Suppressor macrophage treated with lipopolysaccharide for 4 hours (primary cell): ENCODE results near the gene EML4.
A peak's percentile ranks its signal among the peaks of the same experiment; 100 is the strongest.
"Not testable (repeated sequence)": the region's sequence is repeated elsewhere in the genome, so short reads cannot be mapped to it uniquely, and the experiment has no call there.

Experiments used
- DNase-seq: peaks from one replicate; pipeline ENCODE4 v3.0.0-alpha.2; 2020

The EML4 gene

GRCh38 chr2:42312106-42312505, 143.0 kb downstream of the EML4 start:
- DNase-seq, result no peak

DNA sequence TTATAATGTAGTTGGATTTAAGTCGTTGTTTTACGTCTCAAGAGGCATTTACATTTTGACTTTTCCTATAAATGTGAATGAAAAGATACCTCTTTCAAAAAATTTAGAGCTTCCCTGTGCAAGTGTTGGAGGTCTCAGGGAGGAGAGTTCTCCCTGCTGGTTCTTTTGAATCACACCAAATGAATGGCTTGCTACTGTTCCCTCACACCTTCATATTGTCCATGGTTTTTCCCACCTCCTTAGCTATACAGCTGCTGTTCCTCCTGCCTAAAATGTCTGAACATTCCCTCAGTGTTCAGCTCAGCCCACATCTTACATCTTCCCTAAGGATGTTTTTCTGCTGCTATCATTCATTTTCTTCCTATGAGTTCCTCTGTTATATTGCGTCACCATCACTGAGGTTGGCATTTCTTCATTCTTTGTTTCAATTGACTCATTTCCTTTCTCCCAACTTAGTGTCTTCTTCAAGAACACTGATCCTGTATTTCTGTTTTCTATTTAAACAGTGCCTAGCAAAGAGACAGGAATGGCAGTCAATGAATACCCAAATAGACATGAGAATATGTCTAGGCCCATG, 145.8 kb downstream of the EML4 start:
- peak; percentile 65 for DNase-seq

- DNase-seq, result no peak
Observed at GRCh38 chr2:42315844-42316470, 146.8 kb downstream of the EML4 start.

- no peak for DNase-seq
Observed at GRCh38 chr2:42316910-42317309, 147.8 kb downstream of the EML4 start.

DNA sequence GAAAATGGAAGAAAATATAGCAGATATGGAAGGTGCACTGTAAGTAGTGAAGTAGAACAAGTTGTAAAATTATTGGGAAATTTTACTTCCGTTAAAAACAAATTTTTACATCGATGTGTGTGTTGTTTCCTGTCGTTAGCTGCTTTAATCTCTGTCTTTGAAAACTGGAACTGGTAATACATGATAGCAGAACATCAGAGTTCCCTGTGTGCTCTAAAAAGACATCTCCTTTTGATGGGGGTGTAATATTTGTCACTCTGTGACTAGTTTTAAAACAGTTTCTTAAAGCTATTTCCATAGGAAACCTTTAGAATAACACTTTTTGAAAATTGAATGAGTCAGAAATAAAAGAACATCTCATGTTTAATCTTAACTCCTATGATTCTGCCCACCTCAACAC, 148.3 kb downstream of the EML4 start:
- DNase-seq, result no peak

DNA sequence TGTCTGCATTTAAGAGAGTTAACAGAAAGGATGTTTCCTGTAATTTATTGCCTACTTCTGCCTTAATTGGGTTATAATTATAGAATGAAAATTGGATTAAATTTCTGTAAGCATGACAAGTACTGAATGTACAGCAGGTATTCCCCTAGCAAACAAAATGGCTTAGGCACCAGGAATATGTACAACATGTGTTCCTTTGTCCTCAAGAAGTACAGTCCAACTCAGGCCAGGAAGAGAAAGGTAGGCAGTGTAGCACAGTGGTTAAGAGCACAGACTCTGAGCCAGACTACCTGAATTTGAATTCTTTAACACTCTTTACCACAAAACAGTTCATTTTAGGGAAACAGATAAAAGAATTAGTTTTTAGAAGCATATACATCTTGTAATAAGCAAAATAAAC, 148.8 kb downstream of the EML4 start:
- DNase-seq, result no peak

- DNase-seq, result no peak
Observed at GRCh38 chr2:42319265-42319664, 150.1 kb downstream of the EML4 start.

DNA sequence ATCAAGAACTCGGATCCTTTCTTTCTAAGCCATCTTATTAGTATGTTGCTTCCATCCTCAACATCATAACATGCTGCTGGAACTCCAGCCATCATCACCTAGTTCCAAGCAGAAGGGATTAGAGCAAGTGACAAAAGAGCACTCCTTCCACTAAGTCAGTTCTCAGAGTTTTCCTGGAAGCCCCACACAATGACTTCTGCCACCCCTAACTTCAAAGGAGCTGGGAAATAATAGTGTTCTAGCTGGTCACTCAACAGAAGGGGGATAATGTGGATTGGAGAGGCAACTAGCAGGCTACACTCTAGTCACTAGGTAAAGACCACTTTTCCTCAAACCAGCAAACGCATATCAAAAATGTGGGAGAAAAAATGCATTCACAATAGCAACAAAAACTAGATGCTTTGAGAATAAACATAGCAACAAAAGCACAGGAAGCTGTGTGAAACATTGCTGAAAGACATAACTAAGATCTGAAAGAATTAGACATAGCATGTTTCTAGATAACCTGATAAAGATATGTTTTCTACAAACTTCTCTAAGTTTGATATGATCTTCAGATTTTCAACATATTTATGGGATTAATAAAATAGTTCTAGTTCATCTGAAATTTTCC, 152.4 kb downstream of the EML4 start:
- no peak for DNase-seq

DNA sequence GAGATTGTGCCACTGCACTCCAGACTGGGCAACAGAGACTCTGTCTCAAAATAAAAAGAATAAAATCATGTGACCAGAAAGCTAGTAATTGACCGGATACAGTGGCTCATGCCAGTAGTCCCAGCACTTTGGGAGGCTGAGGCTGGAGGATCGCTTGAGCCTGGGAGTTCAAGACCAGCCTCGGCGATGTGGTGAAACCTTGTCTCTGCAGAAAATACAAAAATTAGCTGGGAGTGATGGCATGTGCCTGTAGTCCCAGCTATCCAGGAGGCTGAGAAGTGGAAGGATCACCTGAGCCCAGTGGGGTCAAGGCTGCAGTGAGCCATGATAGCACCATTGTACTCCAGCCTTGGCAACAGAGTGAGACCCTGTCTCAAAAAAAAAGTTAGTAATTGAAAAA, 155.1 kb downstream of the EML4 start:
- DNase-seq, result no peak

DNA sequence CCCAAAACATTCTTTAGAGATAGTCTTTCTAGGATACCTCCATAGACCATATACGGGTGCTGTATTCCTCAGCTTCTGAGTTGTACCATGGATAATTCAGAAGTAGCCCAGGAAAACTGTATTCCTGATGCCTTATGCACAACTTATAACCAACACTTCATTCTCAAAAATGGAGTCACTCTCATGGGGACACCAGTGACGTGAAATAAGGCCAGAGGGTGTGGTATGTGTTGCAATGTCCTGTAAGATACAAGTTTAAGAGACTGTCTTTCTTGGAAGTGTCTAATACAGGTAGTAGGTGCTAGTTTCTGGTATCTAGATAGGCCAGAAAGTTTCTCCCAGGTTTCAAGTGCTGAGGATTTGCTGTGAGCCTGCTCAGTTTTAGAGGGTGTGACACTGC, 155.8 kb downstream of the EML4 start:
- DNase-seq, result no peak

GRCh38 chr2:42325609-42326008, 156.5 kb downstream of the EML4 start:
- DNase-seq, result no peak

- DNase-seq, result no peak
Observed at GRCh38 chr2:42327125-42327524, 158.0 kb downstream of the EML4 start.

- peak; percentile 23 for DNase-seq
Observed at GRCh38 chr2:42328148-42328833, 159.1 kb downstream of the EML4 start.

GRCh38 chr2:42328923-42329322, 159.8 kb downstream of the EML4 start:
- no peak for DNase-seq

DNA sequence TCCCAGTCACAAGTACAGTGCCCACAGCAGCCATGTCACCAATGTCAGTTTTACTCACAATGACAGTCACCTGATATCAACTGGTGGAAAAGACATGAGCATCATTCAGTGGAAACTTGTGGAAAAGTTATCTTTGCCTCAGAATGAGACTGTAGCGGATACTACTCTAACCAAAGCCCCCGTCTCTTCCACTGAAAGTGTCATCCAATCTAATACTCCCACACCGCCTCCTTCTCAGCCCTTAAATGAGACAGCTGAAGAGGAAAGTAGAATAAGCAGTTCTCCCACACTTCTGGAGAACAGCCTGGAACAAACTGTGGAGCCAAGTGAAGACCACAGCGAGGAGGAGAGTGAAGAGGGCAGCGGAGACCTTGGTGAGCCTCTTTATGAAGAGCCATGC, 160.6 kb downstream of the EML4 start:
- no peak for DNase-seq

DNA sequence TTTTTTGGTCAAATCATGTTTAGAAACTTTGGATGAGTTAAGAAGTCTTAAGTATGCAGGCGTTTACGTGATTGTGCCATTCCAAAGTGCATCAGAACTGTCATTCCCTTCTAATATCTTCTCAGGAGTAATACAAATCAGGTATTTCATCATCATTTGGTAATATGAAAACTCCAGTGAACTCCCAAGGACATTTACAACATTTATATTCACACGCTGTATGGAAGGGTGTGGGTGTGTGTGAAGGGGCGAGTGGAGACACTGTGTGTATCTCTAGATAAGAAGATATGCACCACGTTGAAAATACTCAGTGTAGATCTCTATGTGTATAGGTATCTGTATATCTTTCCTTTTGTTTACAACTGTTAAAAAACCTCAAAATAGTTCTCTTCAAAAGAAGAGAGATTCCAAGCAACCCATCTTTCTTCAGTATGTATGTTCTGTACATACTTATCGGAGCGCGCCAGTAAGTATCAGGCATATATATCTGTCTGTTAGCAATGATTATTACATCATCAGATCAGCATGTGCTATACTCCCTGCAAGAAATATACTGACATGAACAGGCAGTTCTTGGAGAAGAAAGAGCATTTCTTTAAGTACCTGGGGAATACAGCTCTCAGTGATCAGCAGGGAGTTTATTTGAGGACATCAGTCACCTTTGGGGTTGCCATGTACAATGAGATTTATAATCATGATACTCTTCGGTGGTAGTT, 162.6 kb downstream of the EML4 start:
- no peak for DNase-seq

GRCh38 chr2:42332575-42332974, 163.4 kb downstream of the EML4 start:
- no peak for DNase-seq

DNA sequence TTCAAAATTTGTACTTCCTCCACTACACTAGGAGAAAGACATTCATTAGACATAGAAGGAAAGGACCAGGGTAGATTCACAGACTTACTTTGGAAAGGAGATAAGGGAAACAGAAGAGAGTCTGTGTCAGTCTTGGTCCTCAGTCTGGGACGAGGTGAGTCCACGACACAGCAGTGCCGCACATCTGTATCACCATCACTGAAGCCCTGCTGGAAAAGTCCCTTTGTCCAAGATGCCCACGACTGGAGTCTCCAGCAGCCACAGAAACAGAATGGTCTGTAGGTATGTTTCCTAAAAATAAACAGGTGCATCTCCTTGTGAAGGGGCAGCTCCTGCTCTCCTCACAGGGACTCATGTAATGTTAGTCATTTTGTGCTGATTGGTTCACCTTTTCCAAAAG, 164.4 kb downstream of the EML4 start:
- DNase-seq, result no peak

- DNase-seq, result no peak
Observed at GRCh38 chr2:42334220-42334619, 165.1 kb downstream of the EML4 start.

DNA sequence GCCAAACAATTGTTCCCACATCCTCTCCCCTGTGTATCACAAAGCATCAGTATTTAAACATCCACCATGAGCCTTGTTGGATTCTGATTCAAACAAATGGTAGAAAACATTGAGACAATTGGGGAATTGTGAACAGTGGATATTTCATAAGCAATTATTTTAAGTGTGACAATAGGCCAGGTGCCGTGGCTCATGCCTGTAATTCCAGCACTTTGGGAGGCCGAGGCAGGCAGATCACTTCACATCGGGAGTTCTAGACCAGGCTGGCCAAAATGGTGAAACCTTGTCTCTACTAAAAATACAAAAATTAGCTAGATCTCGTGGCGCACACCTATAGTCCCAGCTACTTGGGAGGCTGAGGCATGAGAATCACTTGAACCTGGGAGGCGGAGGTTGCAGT, 165.7 kb downstream of the EML4 start:
- not testable (repeated sequence) for DNase-seq

DNA sequence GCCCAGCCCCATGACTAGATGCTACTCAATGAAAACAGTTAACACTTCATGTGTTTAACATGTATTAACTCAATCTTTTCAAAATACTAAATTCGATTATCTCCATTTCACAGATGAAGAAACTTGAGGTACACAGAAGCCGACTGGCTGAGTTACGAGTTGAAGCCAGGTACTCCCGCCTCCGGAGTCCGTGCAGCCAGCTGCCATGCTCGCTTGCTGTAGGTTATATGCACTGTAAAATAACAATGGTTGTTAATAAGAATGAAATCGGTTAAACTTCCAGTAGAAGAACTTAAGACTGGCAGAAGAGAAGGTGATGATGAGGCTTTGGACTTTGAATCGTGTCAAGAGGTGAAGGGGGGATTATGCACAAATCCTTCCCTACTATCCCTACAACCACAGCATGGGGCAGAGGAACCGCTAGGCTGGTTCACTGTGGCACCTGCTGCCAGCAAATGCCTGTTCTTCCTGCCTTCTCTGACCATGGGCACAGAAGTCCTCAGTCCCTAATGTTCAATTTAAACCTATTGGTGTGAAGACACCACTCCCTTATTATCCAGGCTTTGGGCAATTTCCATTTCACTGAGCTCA, 166.5 kb downstream of the EML4 start:
- DNase-seq, result no peak

DNA sequence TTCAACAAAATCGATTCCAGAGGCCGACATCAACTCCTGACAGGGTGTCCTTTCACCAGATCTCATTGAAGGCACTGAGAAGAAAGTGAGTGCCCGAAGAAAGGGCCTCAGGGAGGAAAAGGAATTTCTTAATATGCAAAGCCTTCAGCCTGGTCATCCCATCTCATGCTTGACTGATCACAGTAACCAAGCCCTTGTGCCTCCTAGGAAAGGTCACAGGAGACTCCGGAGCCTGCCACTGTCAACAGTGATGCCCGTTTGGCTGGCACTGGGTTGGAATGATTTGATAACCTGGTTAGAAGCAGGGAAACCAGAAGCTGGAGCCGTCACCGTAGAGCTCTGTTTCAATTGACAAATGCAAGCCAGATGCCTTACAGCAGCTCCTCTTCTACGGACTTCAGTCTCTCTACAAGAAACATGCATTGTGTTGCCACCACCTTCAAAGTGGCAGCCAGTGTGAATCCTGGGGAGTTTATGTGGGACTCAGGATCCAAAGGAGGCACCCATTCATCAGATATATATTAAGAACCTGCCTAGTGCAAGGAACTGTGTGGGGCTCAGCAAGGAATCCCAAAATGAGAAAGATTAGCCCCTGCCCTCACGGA, 167.3 kb downstream of the EML4 start:
- no peak for DNase-seq

GRCh38 chr2:42337356-42337820, 168.2 kb downstream of the EML4 start:
- DNase-seq, result no peak
